ENCODE measurements around the gene STXBP5.

- TF ChIP-seq GATA2 (IDR thresholded peaks at IDR 0.05; ENCODE audit: low read depth, low read length) (no peak), GATA3 (IDR thresholded peaks at IDR 0.05; ENCODE audit: low read depth, low read length) (no peak)
Observed at GRCh38 chr6:147205690-147206600, 1.7 kb downstream of the STXBP5 start.
